CD4-positive, alpha-beta T cell treated with Interleukin-15 for 1 hour (primary cell): ENCODE results near the gene ACADVL.

Experiments used
- DNase-seq: peaks from one replicate; pipeline ENCODE4 v3.0.0-alpha.2; 2020

ACADVL gene

DNA sequence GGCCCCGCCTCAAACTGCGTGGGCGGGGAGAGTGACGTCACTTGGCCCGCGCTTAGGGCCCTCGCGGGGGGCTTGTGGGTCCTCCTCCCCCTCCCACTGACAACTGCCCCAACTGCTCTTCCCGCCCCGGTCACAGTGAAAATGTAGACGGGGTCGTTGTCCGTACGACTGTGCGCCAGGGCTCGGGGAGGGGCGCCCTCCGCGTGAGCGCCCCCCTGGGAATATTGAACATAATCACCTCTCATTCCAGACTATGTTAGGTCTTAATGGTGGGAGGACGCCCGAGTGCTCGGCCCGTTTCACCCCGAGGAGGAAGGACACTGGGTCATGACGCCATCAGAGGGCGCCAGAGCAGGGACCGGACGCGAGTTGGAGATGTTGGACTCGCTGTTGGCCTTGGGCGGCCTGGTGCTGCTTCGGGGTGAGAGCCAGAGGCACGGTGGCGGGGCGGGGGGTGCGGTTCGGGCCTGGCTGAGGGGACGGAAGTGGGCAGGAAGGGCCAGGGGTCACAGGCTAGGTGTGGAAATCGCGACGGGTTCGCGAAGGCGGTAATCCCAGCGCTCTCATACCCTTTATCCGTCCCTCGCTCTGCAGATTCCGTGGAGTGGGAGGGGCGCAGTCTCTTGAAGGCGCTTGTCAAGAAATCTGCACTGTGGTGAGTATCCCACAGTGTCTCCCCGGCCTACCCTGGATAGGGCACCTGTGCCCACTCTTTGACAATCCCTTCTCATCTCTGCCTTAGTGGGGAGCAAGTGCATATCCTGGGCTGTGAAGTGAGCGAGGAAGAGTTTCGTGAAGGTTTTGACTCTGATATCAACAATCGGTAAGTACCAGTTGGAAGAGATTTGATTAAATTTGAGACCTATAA lies 32.7 kb downstream of the ACADVL start, which contains the start of gene ELP5:
ELP5 (plus strand) TSS at position 40 of the 868 bp plus-strand sequence; CDS start at position 376, 336 bp downstream.
- DNase-seq: peak; percentile 91

- DNase-seq: no peak
Measured at GRCh38 chr17:7253082-7253481, 33.3 kb downstream of the ACADVL start.

DNA sequence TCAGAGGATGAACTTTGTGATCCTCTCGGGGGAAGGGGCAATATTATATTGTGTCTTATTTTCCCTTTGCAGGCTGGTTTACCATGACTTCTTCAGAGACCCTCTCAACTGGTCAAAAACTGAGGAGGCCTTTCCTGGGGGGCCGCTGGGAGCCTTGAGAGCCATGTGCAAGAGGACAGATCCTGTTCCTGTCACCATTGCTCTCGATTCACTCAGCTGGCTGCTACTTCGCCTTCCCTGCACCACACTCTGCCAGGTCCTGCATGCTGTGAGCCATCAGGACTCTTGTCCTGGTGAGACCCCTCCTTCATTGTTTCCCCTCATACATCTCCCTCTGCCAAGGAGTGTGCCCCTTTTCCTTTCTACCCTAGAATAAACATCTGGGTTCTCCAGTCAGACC lies 34.8 kb downstream of the ACADVL start:
- no peak for DNase-seq

- no peak for DNase-seq
Measured at GRCh38 chr17:7256766-7257456, 37.2 kb downstream of the ACADVL start.

GRCh38 chr17:7258731-7259554 lies 39.2 kb downstream of the ACADVL start:
- peak; percentile 15 for DNase-seq

DNA sequence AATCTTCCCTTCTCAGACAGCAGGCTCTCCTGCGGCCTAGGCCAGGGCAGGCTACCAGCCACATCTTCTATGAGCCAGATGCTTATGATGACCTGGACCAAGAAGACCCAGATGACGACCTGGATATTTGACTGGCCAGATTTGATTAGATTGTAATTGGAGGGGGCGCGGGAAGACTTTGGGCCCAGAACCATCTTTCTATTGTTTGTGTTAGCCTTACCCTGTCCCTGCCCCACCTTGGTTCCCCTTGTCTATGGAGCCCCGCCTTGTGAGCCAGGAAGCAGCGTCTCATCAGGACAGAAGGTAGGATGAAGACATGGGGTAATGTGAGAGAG lies 39.8 kb downstream of the ACADVL start:
- peak; percentile 2 for DNase-seq

DNA sequence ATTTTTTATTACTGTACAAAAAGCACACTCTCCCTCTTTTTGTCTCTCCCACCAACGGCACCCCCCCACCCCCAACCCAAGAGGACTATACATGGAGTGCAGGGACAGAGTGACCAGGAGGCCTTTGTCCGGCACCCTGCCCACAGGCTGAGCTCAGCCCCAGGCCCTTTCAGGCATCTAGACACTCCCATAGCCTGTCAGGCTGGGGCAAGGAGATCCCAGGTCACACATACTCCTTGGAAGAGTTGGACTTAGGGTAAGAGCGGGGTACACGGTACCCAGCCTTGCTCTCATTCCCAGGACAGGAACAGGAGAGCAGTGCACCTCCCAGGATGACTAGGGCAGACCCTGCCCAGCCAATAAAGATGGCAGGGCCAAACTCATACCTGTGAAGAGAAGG lies 40.4 kb downstream of the ACADVL start:
- DNase-seq: peak; percentile 10

DNA sequence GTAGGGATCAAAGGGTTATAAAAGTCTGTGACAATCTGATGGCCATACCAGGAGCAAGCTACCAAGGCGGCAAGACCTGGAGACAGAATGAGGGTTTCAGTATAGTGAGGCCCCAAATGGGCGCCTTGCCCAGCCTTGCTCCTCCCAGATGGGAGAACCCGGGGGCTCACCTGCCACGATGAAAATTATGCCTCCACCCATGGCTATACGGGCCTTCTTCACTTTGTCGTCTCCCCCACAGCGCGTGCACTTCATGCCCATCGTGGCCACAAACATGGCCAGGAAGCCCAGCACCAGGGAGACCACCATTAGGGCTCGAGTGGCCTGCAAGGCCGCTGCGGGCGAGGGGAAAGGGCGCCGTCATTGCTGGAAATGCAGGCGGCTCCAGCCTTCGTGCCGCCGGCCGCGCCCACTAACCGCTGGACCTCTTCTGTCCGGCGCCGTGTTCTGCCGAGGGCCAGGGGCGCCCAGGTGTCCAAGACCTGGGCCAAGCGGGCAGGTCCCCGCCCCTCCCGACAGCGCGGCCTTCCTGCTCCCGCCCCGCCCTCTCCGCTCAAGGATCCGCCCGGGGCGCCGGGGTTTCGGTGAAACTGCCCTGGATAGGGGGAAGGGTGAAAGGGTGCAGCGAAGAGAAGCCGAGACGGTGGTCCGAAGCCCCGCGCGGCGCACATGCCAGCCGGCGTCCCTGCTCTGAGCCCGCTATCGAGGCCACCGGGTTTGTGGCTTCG lies 41.1 kb downstream of the ACADVL start:
- peak; percentile 15 for DNase-seq

DNA sequence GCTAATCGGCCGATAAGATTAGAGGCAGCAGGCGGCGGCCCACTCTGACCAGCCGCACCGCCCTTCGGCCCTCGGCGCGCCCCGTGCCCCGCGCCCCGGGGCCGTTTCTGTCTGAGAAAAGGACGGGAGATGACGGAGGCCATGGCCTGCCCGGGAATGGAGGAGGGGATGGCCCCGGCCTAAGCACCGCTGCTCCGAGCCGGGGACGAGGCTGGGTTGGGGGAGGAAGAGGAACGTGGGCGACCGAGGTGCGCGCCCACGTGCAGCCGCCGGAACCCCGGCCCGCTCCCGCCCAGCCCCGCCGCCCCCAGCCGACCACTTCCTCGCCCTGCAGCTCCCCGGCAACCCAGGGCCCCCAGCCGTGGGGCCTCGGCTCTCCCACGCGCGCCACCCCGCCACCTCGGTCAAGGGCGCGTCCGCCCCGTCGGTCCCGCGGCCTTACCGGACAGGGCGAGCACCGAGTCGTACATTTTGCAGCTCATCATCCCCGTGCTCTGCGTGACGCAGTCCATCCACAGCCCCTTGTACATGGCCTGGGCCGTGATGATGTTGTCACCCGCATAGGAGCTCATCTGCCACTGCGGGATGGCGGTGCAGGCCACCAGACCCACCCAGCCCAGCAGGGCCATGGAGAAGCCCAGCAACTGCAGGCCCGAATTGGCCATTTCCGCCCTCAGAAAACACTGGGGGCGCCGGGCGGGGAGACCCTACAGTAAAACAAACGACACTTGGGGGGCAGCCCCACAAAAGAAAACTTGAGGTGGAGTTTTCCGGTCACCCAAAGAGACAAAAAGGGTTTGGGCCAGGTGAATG lies 41.8 kb downstream of the ACADVL start:
- DNase-seq: peak; percentile 26

DNA sequence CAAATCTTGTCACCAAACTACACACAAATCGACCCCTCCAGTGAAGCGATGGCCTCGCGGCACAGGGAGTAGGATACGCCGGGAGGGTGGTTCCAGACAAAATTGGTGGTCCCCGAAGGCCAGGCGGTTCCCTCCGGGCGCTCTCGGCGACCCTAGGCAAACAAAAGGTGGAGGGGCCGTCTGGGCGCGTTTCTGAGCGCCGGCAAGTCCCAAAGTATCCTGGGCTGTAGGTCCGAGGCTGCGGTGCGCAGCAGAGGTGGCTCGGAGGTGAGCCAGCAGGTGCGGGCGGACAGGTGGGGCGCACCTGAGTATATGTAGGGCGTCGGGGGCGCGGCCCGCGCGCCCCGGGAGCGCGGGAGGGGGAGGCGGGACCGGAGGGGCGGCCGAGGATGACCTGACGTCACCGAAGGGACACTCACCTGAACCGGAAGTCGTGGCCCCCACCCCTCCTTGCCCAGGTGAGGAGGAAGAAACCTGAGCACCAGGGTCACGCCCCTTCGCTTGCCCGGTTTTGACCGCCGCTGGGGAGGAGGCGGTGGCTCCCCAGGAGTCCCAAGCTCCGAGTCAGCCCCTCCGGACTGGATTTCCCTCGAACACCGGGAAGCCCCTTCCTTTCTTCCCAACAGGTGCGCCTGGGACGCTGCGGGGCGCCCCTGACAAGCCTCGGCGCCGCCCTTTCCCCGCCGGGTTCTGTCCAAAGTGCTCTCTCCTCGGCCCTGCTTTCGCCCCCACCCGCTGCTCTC lies 42.6 kb downstream of the ACADVL start, which contains the start of gene CLDN7:
CLDN7 (minus strand) TSS at position 287 of the 743 bp plus-strand sequence. CDS start 435 bp downstream, outside the sequence.
- DNase-seq: no peak

GRCh38 chr17:7262935-7263800 lies 43.4 kb downstream of the ACADVL start:
- DNase-seq: peak; percentile 17

- DNase-seq: no peak
Measured at GRCh38 chr17:7263801-7264078, 44.0 kb downstream of the ACADVL start.

GRCh38 chr17:7266784-7267183 lies 47.0 kb downstream of the ACADVL start:
- DNase-seq: no peak
